PC-9 (cell line): ENCODE results near the gene OSBPL10. TPM values are rescaled to one million over a fixed set of nuclear protein-coding genes. Genes with fewer than 3 reads are reported as not detected.

Experiments used
- BruUV-seq: library from RNA; stranded (reverse); fragments of 400-500 nt; replicated peaks from 2 replicates; lab custom pipeline; 2021; lab: Mats Ljungman, UMichigan
- CTCF ChIA-PET: fragments of 300-600 bp; sonication (Branson Sonifier 250); formaldehyde crosslinking; loops from one replicate; lab custom pipeline; 2022; ENCODE audit warnings: antibody characterized with exemption; lab: Charles Lee
- POLR2A ChIA-PET: fragments of 300-600 bp; sonication (Branson Sonifier 250); formaldehyde crosslinking; loops from one replicate; lab custom pipeline; 2022; ENCODE audit warnings: antibody characterized with exemption; ENCODE audit not compliant: unreplicated experiment; lab: Charles Lee
- DNase-seq, 2 experiments: peaks; one replicate each; pipeline versions ENCODE4 v3.0.0 to v3.0.0-alpha.2; 2015 to 2022; ENCODE audit warnings: mixed read lengths in 1 of 2
- H2AFZ ChIP-seq: fragments of 200-600 bp; sonication (generic); 2 replicates; pipeline ENCODE4 v1.8.1; 2017; ENCODE audit warnings: antibody characterized with exemption
- H3F3A ChIP-seq: fragments of 200-600 bp; sonication (generic); 2 replicates; pipeline ENCODE4 v1.8.1; 2017; ENCODE audit warnings: antibody characterized with exemption, mild to moderate bottlenecking, low read depth; ENCODE audit not compliant: insufficient read depth
- H3K27ac ChIP-seq: fragments of 200-600 bp; sonication (generic); 2 replicates; pipeline ENCODE4 v1.6.1; 2016; ENCODE audit warnings: mixed run types
- H3K27me3 ChIP-seq: fragments of 200-600 bp; sonication (generic); 2 replicates; pipeline ENCODE4 v1.6.1; 2016; ENCODE audit warnings: low read depth, mixed run types; ENCODE audit not compliant: insufficient read depth
- H3K36me3 ChIP-seq: fragments of 200-600 bp; sonication (generic); 2 replicates; pipeline ENCODE4 v1.6.1; 2016; ENCODE audit warnings: low read depth, mixed run types
- H3K4me1 ChIP-seq: fragments of 200-600 bp; sonication (generic); replicated peaks from 2 replicates; pipeline ENCODE4 v1.6.1; 2016; ENCODE audit warnings: mixed run types; ENCODE audit not compliant: insufficient read depth
- H3K4me2 ChIP-seq: fragments of 200-600 bp; sonication (generic); 2 replicates; pipeline ENCODE4 v1.6.1; 2017; ENCODE audit warnings: mixed run types
- H3K4me3 ChIP-seq: fragments of 200-600 bp; sonication (generic); 2 replicates; pipeline ENCODE4 v1.6.1; 2016; ENCODE audit warnings: mixed run types
- H3K79me2 ChIP-seq: fragments of 200-600 bp; sonication (generic); 2 replicates; pipeline ENCODE4 v1.6.1; 2017; ENCODE audit warnings: low read depth, mixed run types
- H3K9me2 ChIP-seq: fragments of 200-600 bp; sonication (generic); 2 replicates; pipeline ENCODE4 v1.8.1; 2017; ENCODE audit warnings: mild to moderate bottlenecking; ENCODE audit not compliant: insufficient read depth
- H3K9me3 ChIP-seq: fragments of 200-600 bp; sonication (generic); 2 replicates; pipeline ENCODE4 v1.8.1; 2016; ENCODE audit warnings: low read depth; ENCODE audit not compliant: insufficient read depth
- H4K20me1 ChIP-seq: fragments of 200-600 bp; sonication (generic); 2 replicates; pipeline ENCODE4 v1.8.1; 2017; ENCODE audit not compliant: insufficient read depth
- EZH2 ChIP-seq: fragments of 200-600 bp; sonication (generic); IDR thresholded peaks from 2 replicates; pipeline ENCODE4 v1.8.0; 2017; ENCODE audit warnings: antibody characterized with exemption, low read depth
- intact Hi-C: fragments of 100-400 bp; cut with micrococcal nuclease; formaldehyde crosslinking; loops from one replicate; pipeline ENCODE4 v1.10.0; 2022; ENCODE audit not compliant: unreplicated experiment
- total RNA-seq: library from RNA; stranded (reverse); gene quantifications from 2 replicates; pipeline ENCODE4 v1.2.3, GENCODE V29; 2021
- TF ChIP-seq, protein P1 (sequence below): fragments of 200-600 bp; sonication (generic); conservative IDR thresholded peaks from 2 replicates; pipeline ENCODE4 v1.6.1; 2017; ENCODE audit warnings: mixed run types, antibody characterized with exemption, mild to moderate bottlenecking, moderate library complexity

The OSBPL10 gene
- total RNA-seq, 1 experiment from 2014 or later: 42.0 TPM

DNA sequence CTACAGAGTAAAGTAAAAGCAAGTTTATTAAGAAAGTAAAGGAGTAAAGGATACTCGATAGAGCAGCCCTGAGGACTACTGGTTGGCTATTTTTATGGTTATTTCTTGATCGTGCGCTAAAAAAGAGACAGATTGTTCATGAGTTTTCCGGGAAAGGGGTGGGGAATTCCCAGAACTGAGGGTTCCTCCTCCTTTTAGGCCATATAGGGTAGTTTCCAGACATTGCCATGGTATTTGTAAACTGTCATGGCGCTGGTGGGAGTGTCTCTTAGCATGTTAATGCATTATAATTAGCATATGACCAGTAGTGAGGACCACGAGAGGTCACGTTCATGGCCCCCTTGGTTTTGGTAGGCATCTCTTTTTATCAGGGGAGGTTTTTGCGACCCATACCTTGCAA is 213.1 kb downstream of the OSBPL10 start:
- no TSS peak for BruUV-seq

DNA sequence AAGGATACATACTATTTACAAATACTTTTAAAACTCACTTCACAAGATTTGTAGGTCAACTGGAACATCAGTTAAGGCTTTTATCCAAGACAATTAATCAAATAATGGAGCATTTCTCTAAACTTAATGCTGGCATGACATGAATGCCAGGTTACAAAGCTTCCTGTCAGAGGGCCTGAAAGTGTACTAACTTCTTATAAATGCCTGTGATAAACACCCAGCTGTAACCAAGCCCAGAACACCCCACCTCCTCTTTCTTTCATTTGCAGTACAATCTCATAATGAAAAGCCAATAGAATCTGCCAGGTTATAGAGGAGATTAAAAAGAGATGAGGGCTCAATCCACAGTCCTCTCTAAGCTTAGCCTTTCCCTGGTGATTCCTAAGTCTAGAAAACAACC is 214.4 kb downstream of the OSBPL10 start:
- Histone ChIP-seq H3F3A (no peaks in the 10 kb centered on the region), H2AFZ (no peak overlapping the region), H3K4me2 (no peak overlapping the region), H3K4me1 (no peaks in the 10 kb centered on the region), H3K36me3 (no peaks in the 10 kb centered on the region), H3K79me2 (no peaks in the 10 kb centered on the region), H3K27me3 (no peaks in the 10 kb centered on the region), H4K20me1 (no peaks in the 10 kb centered on the region), H3K4me3 (no peak overlapping the region), H3K27ac (no peak overlapping the region), H3K9me2 (no peaks in the 10 kb centered on the region), H3K9me3 (no peaks in the 10 kb centered on the region)
- ChIA-PET CTCF (no interaction called here), POLR2A (no interaction called here)
- intact Hi-C loops: no loop called here
- DNase-seq: no peak
- no TSS peak for BruUV-seq
- TF ChIP-seq, protein P1, sequence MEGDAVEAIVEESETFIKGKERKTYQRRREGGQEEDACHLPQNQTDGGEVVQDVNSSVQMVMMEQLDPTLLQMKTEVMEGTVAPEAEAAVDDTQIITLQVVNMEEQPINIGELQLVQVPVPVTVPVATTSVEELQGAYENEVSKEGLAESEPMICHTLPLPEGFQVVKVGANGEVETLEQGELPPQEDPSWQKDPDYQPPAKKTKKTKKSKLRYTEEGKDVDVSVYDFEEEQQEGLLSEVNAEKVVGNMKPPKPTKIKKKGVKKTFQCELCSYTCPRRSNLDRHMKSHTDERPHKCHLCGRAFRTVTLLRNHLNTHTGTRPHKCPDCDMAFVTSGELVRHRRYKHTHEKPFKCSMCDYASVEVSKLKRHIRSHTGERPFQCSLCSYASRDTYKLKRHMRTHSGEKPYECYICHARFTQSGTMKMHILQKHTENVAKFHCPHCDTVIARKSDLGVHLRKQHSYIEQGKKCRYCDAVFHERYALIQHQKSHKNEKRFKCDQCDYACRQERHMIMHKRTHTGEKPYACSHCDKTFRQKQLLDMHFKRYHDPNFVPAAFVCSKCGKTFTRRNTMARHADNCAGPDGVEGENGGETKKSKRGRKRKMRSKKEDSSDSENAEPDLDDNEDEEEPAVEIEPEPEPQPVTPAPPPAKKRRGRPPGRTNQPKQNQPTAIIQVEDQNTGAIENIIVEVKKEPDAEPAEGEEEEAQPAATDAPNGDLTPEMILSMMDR: no peak
- TF ChIP-seq EZH2: no peak

More for the DNA sequence above, 213.1 kb downstream of the OSBPL10 start:
- no peaks in the 10 kb centered on the region for H3K9me3 ChIP-seq
- no peak for TF ChIP-seq EZH2
- TF ChIP-seq, protein P1: no peak
- H3K27me3 ChIP-seq: no peaks in the 10 kb centered on the region
- no peak for DNase-seq
- H3K4me3 ChIP-seq: no peak overlapping the region
- no peak overlapping the region for H3K27ac ChIP-seq
- ChIA-PET CTCF (no interaction called here), POLR2A (no interaction called here)
- no peaks in the 10 kb centered on the region for H3K79me2 ChIP-seq
- H4K20me1 ChIP-seq: no peaks in the 10 kb centered on the region
- no peaks in the 10 kb centered on the region for H3K4me1 ChIP-seq
- no peaks in the 10 kb centered on the region for H3K36me3 ChIP-seq
- no peak overlapping the region for H2AFZ ChIP-seq
- no peaks in the 10 kb centered on the region for H3K9me2 ChIP-seq
- intact Hi-C loops: no loop called here
- no peaks in the 10 kb centered on the region for H3F3A ChIP-seq
- H3K4me2 ChIP-seq: no peak overlapping the region

DNA sequence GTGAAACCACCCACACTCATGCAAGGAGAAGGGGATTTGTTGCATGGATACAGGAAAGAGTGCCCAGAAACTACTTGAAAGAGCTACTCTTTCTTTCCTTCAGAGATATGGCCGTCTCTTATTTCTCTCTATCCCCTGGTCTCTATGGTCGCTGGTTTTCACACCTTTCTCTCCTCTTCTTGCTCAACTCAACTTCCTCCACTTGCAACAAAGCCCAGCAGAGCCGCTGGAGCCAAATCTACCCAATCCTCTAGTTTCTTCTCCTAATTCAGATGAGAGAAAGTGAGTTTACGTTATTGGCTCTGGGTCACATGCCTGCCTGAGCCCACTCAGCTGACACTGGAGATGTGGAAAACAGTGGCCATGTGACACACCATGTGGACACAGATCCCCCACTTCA is 215.2 kb downstream of the OSBPL10 start:
- no peak for TF ChIP-seq EZH2
- TF ChIP-seq, protein P1: no peak
- H3K27me3 ChIP-seq: no peaks in the 10 kb centered on the region
- H3K4me2 ChIP-seq: no peak overlapping the region
- POLR2A ChIA-PET: no interaction called here
- intact Hi-C loops: no loop called here
- no peaks in the 10 kb centered on the region for H3K9me2 ChIP-seq
- no peaks in the 10 kb centered on the region for H4K20me1 ChIP-seq
- BruUV-seq: no TSS peak
- no peak overlapping the region for H2AFZ ChIP-seq
- H3K4me1 ChIP-seq: no peaks in the 10 kb centered on the region
- H3K79me2 ChIP-seq: no peaks in the 10 kb centered on the region
- no peaks in the 10 kb centered on the region for H3F3A ChIP-seq
- CTCF ChIA-PET: no interaction called here
- no peaks in the 10 kb centered on the region for H3K36me3 ChIP-seq
- no peak overlapping the region for H3K4me3 ChIP-seq
- H3K9me3 ChIP-seq: no peaks in the 10 kb centered on the region
- DNase-seq: no peak
- H3K27ac ChIP-seq: no peak overlapping the region
